ENCODE measurements around the gene SURF4.
"Not testable (repeated sequence)": the region's sequence is repeated elsewhere in the genome, so short reads cannot be mapped to it uniquely, and the experiment has no call there.

SURF4 gene

DNA sequence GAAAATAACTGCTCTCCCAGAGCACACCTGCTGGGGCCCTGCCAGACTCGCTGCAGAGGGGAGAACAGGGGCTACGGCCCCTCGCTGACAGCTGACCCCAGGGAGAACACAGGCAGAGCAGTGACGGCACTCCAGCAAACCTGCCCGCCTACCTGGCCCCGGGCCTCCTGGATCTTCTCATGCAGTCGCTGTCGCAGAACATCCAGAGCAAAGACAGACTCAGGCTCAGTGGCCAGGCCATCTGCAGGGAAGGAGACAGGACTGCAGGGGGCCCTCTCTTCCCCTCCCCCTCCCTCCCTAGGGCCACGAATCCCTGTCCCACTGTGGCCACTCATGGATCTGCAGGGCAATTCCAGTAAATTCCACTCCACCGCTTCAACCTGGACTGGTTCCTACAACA, 42.3 kb downstream of the SURF4 start:
- DNase-seq (ENCODE audit: low read depth): no peak

DNA sequence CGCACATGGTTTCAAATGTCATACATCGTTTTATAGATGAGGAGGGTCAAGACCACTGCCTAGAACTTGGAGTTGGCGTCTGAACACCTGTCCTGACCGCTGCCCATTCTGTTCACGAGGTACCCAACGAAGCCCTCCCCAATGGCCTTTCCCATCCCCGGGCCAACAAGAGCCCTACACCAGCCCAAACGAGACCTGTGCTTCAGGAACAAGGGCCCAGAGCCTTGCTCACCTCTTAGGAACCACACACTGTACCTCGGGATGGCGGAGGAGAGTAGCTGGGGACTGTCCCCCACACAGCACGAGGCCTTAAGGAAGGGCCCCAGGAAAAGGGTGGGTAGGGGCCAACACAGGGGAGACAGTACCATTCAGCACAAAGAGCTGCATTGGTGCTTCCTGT, 42.8 kb downstream of the SURF4 start:
- no peak for DNase-seq (ENCODE audit: low read depth)

- DNase-seq (ENCODE audit: low read depth): no peak
These were observed 43.5 kb downstream of the SURF4 start for GRCh38 chr9:133332381-133332730.

- DNase-seq (ENCODE audit: low read depth): no peak
These were observed 44.0 kb downstream of the SURF4 start for GRCh38 chr9:133331641-133332380.

- no peak for DNase-seq (ENCODE audit: low read depth)
These were observed 44.6 kb downstream of the SURF4 start for GRCh38 chr9:133331221-133331620.

- DNase-seq (ENCODE audit: low read depth): not testable (repeated sequence)
These were observed 46.3 kb downstream of the SURF4 start for GRCh38 chr9:133329306-133330156.

DNA sequence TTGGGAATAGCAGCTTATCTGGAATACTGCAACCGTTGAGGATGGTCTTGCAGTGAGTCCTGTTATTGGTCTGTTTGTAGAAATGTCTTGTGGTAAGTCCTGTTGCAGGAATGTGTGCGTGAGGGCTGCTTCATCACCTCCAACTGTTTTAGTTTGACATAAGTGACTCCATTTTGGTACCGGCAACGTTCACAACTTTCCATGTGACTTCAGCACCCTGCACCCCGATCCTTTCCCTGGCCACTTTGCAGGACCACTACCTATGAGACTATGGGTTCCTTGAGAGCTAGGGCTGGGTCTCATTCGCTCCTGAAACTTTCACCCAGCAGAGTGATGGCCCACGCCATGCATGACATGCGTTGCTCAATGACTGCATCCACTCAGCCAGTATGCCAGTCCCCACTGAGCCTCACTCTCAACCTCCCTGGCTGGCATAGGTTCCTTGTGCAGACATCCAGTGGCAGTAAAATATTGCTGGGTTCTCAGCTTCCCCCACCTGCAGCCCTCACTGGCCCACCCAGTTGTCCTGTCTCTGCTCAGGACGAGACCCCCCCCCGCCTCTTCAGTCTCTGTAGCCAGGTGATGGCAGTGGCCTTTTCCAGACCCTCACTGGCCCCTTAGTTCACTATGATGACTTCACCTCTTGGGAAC, 47.9 kb downstream of the SURF4 start:
- no peak for DNase-seq (ENCODE audit: low read depth)

GRCh38 chr9:133327021-133327420, 48.8 kb downstream of the SURF4 start:
- not testable (repeated sequence) for DNase-seq (ENCODE audit: low read depth)

DNA sequence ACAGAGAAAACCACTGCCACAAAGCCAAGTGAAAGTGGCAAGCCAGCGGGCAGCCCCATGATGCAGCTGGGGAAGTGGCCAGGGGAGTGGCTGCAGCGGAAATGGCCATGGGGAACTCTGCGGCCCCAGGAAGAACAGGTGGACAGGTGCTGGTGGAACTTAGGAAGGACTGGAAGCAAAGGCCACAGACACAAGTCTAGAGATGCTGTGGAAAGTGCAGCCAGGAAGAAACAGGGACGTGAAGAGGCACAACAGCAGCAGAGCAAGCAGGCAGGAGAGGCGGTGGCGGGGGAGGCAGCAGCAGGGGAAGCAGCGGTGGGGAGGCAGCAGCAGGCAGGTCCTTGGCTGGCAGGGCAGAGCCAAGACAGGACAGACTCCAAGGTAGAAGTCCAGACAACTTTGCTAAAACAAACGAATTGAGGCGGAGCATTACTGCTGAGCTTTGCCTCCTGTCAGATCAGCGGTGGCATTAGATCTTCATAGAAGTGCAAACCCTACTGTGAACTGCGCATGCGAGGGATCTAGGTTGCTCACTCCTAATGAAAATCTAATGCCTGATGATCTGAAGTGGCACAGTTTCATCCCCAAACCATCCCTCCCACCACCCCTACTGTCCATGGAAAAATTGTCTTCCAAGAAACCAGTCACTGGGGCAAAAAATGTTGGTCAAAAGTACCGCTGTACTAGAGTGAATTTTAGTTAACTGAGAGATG, 51.7 kb downstream of the SURF4 start:
- no peak for DNase-seq (ENCODE audit: low read depth)

DNA sequence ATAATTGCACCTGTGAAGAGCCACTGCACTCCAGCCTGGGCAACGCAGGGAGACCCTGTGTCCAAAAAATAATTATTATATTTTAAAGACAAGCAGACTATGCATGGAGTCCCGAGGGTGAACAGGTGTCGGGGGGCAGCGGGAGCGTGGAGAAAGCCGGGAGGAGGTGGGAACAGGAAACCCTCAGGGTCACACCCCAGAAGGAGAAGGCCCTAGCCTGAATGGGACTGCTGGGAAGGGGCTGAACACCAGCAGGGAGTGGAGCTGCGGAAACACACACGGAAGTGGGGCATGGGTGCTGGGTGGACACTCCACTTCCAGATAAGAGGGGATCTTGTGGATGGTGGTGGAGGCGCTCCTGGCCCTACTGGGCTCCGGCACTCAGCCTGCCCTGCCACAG, 52.6 kb downstream of the SURF4 start:
- no peak for DNase-seq (ENCODE audit: low read depth)

GRCh38 chr9:133322701-133323100, 53.2 kb downstream of the SURF4 start:
- no peak for DNase-seq (ENCODE audit: low read depth)

GRCh38 chr9:133321411-133321935, 54.4 kb downstream of the SURF4 start:
- no peak for DNase-seq (ENCODE audit: low read depth)

GRCh38 chr9:133320421-133320881, 55.4 kb downstream of the SURF4 start:
- no peak for DNase-seq (ENCODE audit: low read depth)

GRCh38 chr9:133317551-133317950, 58.3 kb downstream of the SURF4 start:
- not testable (repeated sequence) for DNase-seq (ENCODE audit: low read depth)

DNA sequence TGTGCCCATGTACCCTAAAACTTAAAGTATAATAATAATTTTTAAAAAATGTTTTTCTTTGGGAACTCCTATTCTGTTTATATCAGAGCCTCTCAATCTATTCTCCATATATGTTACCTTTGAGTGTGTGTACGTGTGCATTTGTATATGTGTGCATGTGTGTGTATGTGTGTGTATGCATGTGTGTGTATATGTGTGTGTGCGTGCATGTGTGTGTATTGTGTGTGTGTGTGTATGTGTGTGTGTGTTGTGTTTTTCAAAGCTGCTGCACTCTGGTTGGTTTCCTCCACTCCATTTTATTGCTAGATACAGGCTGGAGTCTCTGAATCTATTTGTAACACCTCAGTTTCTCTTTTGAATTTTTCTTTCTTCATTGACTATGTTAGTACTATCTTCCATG, 59.9 kb downstream of the SURF4 start:
- DNase-seq (ENCODE audit: low read depth): no peak

All from activated T-cell treated with anti-CD3 and anti-CD28 coated beads for 1 hour (primary cell).